ENCODE measurements around the gene NELFA.

Gene NELFA

DNA sequence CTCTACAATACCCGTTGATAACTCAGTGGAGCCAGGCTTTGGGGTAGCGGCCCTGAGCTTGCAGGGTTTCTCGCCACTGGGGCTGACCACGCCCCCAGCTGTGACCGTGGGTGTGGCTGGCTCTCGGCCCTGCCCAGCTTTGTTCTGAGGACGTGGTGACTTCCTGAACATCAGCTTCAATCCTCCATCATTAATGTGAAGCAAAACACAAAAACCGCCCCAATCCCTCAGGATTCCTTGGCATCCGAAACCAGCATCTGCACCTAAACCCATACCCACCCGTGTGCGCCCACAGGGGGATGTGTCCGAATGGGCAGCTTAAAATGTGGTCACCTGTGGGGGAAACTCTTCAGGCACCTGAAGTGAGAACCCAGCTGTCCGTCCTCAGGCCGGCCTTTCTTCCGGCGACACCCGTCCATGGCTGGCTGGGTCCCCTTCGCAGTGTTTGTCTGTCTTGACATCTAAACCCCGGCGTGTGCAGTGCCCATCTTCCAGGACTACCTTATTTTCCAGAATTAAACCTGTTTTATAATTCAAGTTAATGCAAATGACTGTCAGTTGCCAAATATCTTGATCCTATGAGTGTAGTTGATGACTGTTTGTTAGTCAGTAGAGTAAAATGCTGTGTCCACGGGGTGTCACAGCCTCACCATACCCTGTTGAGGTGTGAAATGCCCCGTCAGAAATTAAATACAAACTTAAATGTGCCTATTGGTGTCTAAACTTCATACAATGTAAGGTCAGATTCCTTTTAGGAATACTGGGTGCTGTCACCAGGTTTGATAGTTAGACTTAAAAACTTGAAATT lies 27.3 kb downstream of the NELFA start:
- DNase-seq, result no peak

- DNase-seq, result no peak
Observed at GRCh38 chr4:1980561-1981041, 28.2 kb downstream of the NELFA start.

DNA sequence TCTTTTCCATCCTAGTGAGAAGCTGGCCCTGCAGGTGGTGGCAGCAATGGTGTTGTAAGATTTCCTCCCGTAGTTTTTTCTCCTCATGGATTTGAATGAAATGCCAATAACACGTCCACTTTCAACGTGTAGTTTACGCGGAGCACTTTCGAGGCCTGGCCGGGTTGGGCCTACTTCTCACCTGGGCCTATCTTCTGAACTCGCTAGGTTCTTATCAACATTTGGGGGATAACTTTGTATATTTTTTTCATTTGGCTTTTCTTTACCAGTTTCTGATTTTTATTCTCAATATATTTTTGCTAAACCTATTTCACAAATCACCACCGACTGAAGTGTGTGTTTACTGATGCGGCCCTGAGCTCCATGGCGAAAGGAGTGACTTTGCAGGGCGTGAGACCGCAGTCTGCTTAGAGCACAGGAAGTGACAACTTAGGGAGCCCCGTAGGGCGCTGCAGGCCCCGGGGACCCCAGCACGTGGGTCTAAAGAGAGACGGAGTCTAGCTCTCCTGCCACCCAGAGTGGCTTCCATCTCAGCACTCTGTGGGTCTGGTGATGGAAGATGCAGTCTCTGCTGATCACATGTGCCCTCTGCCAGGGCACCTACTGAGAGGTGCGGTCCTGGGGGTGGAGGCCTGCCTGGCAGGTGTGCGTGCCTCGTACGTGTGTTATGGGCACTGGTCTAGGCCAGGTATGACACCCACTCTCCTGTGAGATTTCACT lies 29.1 kb downstream of the NELFA start:
- no peak for DNase-seq

DNA sequence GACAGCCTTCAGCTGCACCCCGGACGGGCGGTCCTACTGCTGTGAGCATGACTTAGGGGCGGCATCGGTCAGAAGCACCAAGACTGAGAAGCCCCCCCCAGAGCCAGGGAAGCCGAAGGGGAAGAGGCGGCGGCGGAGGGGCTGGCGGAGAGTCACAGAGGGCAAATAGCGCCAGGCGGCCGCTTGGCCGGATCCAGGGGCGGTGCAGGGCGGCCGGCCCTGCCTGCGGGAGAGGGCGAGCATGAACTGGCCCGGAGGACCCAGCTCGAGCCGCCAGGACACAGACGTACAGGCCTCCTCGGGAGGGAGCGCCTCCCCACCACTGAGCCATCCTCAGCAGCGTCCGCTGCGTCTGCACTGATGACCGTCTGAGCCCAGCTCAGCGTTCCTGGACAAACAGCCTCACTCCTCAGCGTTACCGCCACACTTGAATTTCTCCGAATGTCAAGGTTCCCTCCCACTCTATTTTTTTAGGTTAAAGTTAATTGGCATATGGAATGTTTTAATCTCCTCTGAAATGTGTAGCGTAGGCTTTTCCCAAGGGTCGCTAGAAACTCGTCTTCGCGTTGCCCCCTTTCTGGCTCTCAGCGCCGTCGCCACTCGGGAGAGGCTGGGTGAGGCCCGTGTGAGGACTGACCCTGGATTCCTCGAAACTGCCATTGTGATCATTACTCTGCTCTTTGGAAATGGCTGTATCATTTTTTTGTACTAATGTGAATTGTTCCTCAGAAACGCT lies 29.9 kb downstream of the NELFA start:
- DNase-seq, result no peak

- no peak for DNase-seq
Observed at GRCh38 chr4:1978226-1978625, 30.5 kb downstream of the NELFA start.

GRCh38 chr4:1976416-1977352 lies 32.1 kb downstream of the NELFA start:
- DNase-seq, result no peak

DNA sequence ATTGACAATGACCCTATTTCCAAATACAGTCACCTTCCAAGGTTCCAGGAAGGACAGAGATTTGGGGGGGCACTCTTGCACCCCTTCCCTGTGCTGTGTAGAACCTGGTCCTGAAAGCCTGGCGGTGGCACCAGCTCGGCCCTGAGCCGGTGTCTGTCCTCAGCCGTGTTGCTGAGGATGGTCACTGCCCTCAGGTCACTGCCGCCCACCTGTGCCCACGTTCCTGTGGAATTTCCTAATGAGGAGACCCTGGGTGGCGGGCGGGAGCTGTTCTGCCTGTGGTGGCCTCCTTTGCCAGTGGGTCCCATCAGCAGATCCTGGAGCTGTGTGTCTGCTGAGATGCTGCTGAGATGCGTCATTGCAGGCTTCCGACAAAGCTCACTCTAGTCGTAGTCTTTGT lies 32.9 kb downstream of the NELFA start:
- DNase-seq, result no peak

- no peak for DNase-seq
Observed at GRCh38 chr4:1975391-1975801, 33.4 kb downstream of the NELFA start.

- DNase-seq, result no peak
Observed at GRCh38 chr4:1974840-1975239, 33.9 kb downstream of the NELFA start.

GRCh38 chr4:1973661-1974060 lies 35.1 kb downstream of the NELFA start:
- DNase-seq, result no peak

- DNase-seq, result no peak
Observed at GRCh38 chr4:1973218-1973617, 35.6 kb downstream of the NELFA start.

DNA sequence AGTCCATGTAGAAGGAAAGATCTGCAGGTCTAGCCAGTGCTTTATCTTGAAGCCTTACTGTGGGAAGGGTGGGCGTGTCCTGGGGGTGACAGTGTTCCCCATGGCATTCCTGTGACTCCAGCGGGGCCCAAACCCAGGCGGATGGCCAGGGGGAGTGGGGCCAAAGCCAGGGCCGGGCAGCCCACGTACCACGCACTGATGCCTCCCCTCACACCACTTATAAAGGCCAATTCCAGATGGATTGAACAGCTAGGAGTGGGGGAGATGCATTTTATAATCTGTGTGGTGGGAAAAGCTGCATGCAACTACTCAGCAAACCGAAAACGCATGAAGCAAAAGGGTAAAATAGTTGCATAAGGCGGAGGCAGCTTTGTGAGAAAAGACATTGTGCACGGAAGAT lies 36.4 kb downstream of the NELFA start:
- no peak for DNase-seq

- DNase-seq, result no peak
Observed at GRCh38 chr4:1971456-1972200, 37.1 kb downstream of the NELFA start.

DNA sequence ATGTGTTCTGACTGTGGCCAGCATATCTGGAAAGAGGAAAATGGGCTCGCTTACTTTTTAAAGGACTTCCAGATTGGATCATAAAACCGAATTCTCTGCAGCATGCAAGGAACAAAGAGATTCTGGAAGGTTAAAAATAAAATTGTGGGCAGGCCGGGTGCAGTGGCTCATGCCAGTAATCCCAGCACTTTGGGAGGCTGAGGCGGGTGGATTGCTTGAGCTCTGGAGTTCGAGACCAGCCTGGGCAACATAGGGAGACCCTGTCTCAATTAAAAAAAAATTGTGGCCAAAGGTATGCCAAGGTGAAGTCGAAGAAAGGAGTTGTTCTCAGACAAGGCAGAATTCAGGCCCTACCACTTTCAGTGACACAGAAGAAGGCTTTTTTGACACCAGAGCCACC lies 37.8 kb downstream of the NELFA start:
- DNase-seq, result no peak

DNA sequence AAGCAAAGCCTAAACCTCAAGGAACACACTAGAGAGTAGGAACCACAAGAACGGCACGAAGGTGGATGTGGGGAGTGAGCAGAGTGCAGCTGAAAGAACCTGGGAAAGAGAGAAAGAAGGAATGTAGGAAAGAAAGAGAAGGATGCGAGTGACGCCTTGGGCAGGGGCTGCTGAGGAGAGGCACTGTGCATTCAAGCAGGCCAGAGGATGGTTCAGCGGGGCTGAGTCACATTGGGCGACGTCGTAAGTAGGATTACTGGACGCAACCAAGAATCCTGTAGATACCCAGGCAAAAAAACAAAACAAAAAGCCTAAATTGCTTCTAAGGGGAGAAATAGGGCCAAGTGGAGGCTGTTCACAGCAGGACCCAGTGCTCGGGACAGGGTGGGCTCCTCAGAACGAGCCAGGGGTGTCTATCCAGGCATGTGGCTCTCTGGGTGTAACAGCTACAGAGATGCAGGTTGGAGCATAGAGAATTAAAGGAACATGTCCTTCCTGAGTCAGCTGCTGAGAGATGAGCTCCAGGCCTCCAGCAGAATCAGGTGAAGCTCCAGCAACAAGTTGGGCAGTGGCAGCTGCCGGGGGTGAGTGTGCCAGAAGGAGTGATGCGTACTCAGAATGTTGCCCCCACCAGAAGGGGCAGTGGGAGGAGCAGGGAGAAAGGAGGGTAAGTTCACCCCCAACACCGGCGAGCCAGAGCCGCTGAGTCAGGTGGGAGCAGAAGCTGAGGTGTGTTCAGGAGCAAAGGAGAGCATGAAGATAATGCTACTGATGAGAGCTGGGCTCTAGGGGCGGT lies 38.6 kb downstream of the NELFA start:
- no peak for DNase-seq

DNA sequence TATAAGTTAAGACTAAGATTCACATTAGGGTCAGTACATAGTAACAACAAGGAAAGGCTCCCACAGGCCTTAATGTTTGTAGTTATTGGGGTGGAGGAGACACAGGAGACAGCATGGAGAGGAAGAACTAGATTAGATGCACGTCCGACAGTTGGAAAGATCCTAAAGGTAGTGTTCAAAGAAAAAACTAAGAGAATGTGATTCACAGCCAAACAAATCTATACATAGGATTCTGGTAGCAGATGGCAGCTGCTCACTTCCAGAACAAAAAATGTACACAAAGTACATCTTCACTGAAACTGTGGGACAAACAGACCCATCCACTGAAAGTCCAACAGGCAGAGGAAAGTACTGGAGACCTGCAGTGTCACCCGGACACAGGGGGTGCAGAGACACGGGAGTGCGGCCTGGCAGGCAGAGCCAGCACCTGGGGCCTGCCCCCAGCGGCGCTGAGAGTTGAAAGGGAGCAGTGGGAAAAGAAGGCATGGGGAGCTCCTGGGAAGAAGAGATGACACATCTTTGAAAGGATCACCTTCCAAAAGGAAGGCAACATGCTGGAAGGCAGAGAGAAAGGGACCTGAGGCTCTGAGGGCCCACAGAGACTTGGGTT lies 40.0 kb downstream of the NELFA start:
- no peak for DNase-seq

DNA sequence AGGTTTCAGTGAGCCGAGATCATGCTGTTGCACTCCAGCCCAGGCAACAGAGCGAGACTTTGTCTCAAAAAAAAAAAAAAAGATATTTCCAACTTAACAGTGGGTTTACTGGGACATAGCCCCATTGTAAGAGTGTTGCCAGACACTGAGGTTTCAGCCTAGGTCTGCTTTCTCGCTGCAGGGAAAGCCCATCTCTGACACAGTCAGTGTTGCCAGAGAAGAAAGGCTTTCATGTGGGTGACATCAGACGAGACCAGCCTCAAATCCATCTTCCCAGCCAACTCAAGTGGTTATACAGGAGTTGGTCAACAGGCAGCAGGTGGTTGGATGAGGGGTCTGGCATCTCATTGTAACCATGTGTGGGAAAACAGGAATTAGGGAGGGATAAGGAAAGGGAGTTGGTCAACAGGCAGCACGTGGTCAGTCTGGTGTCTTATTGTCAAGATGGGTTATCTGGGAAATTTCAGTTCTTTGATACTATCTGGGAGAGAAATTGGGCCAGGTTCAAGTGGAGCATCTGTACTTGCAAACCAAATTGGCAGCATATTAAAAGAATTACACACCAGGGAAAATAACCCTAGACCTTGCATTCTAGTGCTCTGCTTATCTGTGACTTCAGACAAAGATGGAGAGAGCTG lies 41.1 kb downstream of the NELFA start:
- DNase-seq, result no peak

GRCh38 chr4:1964971-1965370 lies 43.8 kb downstream of the NELFA start:
- no peak for DNase-seq

- DNase-seq, result no peak
Observed at GRCh38 chr4:1964443-1964842, 44.3 kb downstream of the NELFA start.

DNA sequence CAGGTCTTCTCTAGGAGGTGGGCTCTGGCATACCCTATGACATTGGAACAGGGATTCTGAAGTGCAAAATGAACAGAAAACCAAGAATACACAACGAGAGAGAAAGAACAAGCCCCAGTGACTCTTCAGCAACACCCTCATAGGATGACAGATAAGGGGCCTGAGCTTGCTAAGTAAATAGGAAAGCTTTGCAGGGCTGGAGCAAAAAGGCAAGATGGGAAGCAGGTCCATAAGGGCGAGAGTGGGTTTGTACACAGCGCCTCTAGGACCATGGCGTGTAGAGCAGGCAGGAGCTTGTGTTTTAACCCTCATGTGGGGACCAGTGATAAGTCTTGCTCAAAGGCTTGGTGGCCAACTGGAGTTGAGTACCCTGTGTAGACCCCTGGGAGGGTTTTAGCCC lies 45.8 kb downstream of the NELFA start:
- DNase-seq, result no peak

All from effector CD4-positive, alpha-beta T cell (primary cell).